Liver (tissue), 3 donors: Measurements from ENCODE around the gene ARNT2.

Source experiments
- EGR1 ChIP-seq, 2 donors: IDR thresholded peaks; 2 replicates each; pipeline ENCODE4 v1.6.1; 2016 to 2018; ENCODE audit warnings: antibody characterized with exemption in 2 of 2, low read depth in 2 of 2
- FOXA2 ChIP-seq: IDR thresholded peaks from 2 replicates; pipeline ENCODE4 v1.6.1; 2016; ENCODE audit warnings: antibody characterized with exemption
- GABPA ChIP-seq, 2 donors: IDR thresholded peaks in 1 of 2; conservative IDR thresholded peaks in 1 of 2; 2 replicates each; pipeline ENCODE4 v1.6.1; 2016; ENCODE audit warnings: antibody characterized with exemption in 2 of 2, mild to moderate bottlenecking in 1 of 2, moderate library complexity in 1 of 2
- JUND ChIP-seq, 2 donors: IDR thresholded peaks; 2 replicates each; pipeline ENCODE4 v1.6.1; 2016; ENCODE audit warnings: antibody characterized with exemption in 2 of 2
- RAD21 ChIP-seq, 2 donors: IDR thresholded peaks; 2 replicates each; pipeline ENCODE4 v1.6.1; 2016; ENCODE audit warnings: antibody characterized with exemption in 2 of 2, mild to moderate bottlenecking in 2 of 2
- RXRA ChIP-seq, 2 donors: IDR thresholded peaks; 2 replicates each; pipeline ENCODE4 v1.6.1; 2017 to 2018; ENCODE audit warnings: antibody characterized with exemption in 2 of 2, mild to moderate bottlenecking in 1 of 2
- SP1 ChIP-seq: IDR thresholded peaks from 2 replicates; pipeline ENCODE4 v1.6.1; 2018; ENCODE audit warnings: antibody characterized with exemption, mild to moderate bottlenecking
- TAF1 ChIP-seq: conservative IDR thresholded peaks from 2 replicates; pipeline ENCODE4 v1.6.1; 2016; ENCODE audit warnings: antibody characterized with exemption, mild to moderate bottlenecking
- YY1 ChIP-seq: IDR thresholded peaks from 2 replicates; pipeline ENCODE4 v1.6.1; 2016; ENCODE audit warnings: antibody characterized with exemption, mild to moderate bottlenecking
- TF ChIP-seq, protein P1 (sequence below): fragments of 150-350 bp; IDR thresholded peaks from 2 replicates; pipeline ENCODE4 v1.5.1; 2017; ENCODE audit warnings: improper control_type of control experiment, low read depth, low read length; ENCODE audit not compliant: missing input control
- TF ChIP-seq, protein P2 (sequence below): IDR thresholded peaks from 2 replicates; pipeline ENCODE4 v1.6.1; 2016; ENCODE audit warnings: antibody characterized with exemption
- TF ChIP-seq, protein P3 (sequence below): IDR thresholded peaks from 2 replicates; pipeline ENCODE4 v1.6.1; 2016; ENCODE audit warnings: antibody characterized with exemption, mild to moderate bottlenecking
- TF ChIP-seq, protein P4 (sequence below): IDR thresholded peaks from 2 replicates; pipeline ENCODE4 v1.6.1; 2016; ENCODE audit warnings: antibody characterized with exemption
- donor health status: healthy.
- donor health status: healthy.

DNA sequence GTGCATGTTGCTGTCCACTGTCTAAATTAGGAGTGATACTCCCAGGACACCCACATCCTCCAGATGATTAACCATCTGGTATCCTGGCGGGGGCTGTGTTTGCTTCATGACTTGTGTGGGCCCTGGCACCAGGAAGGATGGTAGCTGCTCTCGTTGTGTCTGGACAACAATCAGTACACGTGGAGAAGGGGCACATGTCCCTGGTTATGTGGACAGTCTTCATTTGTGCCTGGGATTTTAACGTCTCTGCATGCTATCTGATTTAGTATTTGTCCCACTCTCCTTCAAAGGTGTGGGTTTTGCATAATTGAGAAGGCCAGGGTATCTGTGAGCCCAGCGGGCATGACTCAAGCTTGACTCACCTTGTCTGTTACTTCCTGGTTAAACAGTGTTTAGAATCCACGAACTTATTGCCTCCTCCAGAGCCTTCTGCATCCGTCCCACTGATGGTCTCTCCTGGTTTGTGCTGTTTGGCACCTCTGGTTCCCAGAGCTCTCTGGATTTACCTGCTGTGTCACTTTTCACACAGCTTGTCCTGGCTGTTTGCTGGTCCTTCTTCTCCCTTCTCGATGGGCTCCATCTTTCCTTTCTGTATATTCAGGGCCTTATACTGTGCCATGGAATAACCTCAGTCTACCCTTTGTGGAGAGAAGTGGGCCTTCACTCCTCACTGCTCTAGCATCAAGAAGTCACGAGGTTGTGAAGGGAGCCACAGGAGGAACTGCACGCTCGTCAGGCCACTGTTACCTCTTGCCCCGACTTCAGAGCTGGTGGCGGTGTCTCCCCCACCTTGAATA, 32.5 kb downstream of the ARNT2 start:
- no peak for TF ChIP-seq RXRA (IDR thresholded peaks at IDR 0.05)
- TF ChIP-seq, protein P1, sequence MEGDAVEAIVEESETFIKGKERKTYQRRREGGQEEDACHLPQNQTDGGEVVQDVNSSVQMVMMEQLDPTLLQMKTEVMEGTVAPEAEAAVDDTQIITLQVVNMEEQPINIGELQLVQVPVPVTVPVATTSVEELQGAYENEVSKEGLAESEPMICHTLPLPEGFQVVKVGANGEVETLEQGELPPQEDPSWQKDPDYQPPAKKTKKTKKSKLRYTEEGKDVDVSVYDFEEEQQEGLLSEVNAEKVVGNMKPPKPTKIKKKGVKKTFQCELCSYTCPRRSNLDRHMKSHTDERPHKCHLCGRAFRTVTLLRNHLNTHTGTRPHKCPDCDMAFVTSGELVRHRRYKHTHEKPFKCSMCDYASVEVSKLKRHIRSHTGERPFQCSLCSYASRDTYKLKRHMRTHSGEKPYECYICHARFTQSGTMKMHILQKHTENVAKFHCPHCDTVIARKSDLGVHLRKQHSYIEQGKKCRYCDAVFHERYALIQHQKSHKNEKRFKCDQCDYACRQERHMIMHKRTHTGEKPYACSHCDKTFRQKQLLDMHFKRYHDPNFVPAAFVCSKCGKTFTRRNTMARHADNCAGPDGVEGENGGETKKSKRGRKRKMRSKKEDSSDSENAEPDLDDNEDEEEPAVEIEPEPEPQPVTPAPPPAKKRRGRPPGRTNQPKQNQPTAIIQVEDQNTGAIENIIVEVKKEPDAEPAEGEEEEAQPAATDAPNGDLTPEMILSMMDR: no peak
- TF ChIP-seq SP1: no peak
- TF ChIP-seq, protein P2, sequence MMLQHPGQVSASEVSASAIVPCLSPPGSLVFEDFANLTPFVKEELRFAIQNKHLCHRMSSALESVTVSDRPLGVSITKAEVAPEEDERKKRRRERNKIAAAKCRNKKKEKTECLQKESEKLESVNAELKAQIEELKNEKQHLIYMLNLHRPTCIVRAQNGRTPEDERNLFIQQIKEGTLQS: no peak
- TF ChIP-seq, protein P3, sequence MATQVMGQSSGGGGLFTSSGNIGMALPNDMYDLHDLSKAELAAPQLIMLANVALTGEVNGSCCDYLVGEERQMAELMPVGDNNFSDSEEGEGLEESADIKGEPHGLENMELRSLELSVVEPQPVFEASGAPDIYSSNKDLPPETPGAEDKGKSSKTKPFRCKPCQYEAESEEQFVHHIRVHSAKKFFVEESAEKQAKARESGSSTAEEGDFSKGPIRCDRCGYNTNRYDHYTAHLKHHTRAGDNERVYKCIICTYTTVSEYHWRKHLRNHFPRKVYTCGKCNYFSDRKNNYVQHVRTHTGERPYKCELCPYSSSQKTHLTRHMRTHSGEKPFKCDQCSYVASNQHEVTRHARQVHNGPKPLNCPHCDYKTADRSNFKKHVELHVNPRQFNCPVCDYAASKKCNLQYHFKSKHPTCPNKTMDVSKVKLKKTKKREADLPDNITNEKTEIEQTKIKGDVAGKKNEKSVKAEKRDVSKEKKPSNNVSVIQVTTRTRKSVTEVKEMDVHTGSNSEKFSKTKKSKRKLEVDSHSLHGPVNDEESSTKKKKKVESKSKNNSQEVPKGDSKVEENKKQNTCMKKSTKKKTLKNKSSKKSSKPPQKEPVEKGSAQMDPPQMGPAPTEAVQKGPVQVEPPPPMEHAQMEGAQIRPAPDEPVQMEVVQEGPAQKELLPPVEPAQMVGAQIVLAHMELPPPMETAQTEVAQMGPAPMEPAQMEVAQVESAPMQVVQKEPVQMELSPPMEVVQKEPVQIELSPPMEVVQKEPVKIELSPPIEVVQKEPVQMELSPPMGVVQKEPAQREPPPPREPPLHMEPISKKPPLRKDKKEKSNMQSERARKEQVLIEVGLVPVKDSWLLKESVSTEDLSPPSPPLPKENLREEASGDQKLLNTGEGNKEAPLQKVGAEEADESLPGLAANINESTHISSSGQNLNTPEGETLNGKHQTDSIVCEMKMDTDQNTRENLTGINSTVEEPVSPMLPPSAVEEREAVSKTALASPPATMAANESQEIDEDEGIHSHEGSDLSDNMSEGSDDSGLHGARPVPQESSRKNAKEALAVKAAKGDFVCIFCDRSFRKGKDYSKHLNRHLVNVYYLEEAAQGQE: no peak
- no peak for TF ChIP-seq RAD21 (IDR thresholded peaks at IDR 0.05)
- no peak for TF ChIP-seq JUND (IDR thresholded peaks at IDR 0.05)
- no peak for TF ChIP-seq FOXA2
- TF ChIP-seq, protein P4, sequence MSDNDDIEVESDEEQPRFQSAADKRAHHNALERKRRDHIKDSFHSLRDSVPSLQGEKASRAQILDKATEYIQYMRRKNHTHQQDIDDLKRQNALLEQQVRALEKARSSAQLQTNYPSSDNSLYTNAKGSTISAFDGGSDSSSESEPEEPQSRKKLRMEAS: no peak
- TF ChIP-seq YY1: no peak
- no peak for TF ChIP-seq TAF1
- TF ChIP-seq GABPA (IDR thresholded peaks at IDR 0.05 in 1 of 2, conservative IDR thresholded peaks at IDR 0.05 in 1 of 2): no peak
- no peak for TF ChIP-seq EGR1 (IDR thresholded peaks at IDR 0.05; ENCODE audit: low read depth in 2 of 2)
